H9 (cell line): ENCODE results near the gene OPHN1. TPM values are rescaled to one million over a fixed set of nuclear protein-coding genes. Genes with fewer than 3 reads are reported as not detected.

Experiments
- DNase-seq: peaks from one replicate; pipeline ENCODE4 v3.0.0-alpha.2; 2017
- H2AFZ ChIP-seq: one replicate; pipeline ENCODE4 v1.6.1; 2013; ENCODE audit warnings: mild to moderate bottlenecking, low read length, control low read depth, moderate library complexity
- H2AK5ac ChIP-seq: 2 replicates; pipeline ENCODE4 v1.6.1; 2013; ENCODE audit warnings: low read length, control low read depth, mixed read lengths; ENCODE audit not compliant: insufficient read length
- H2BK120ac ChIP-seq: one replicate; pipeline ENCODE4 v1.6.1; 2013; ENCODE audit warnings: low read depth, mild to moderate bottlenecking, low read length, control low read depth, inconsistent platforms; ENCODE audit not compliant: poor library complexity, severe bottlenecking
- H2BK12ac ChIP-seq: 2 replicates; pipeline ENCODE4 v1.6.1; 2013; ENCODE audit warnings: low read length, control low read depth, mixed read lengths, low read depth; ENCODE audit not compliant: insufficient read length
- H2BK15ac ChIP-seq: 2 replicates; pipeline ENCODE4 v1.6.1; 2013; ENCODE audit warnings: low read depth, low read length, control low read depth
- H2BK20ac ChIP-seq: one replicate; pipeline ENCODE4 v1.6.1; 2013; ENCODE audit warnings: low read depth, mild to moderate bottlenecking, low read length, control low read depth, inconsistent platforms; ENCODE audit not compliant: poor library complexity, severe bottlenecking
- H2BK5ac ChIP-seq: 2 replicates; pipeline ENCODE4 v1.6.1; 2013; ENCODE audit warnings: low read length, control low read depth, mixed read lengths; ENCODE audit not compliant: insufficient read length
- H3K14ac ChIP-seq: 2 replicates; pipeline ENCODE4 v1.6.1; 2013; ENCODE audit warnings: low read length, control low read depth; ENCODE audit not compliant: insufficient read depth
- H3K18ac ChIP-seq: 2 replicates; pipeline ENCODE4 v1.6.1; 2013; ENCODE audit warnings: low read depth, mild to moderate bottlenecking, mixed read lengths, low read length, control low read depth; ENCODE audit not compliant: insufficient read length
- H3K23ac ChIP-seq: 2 replicates; pipeline ENCODE4 v1.6.1; 2013; ENCODE audit warnings: low read length, control low read depth, mixed read lengths, low read depth; ENCODE audit not compliant: insufficient read length
- H3K23me2 ChIP-seq: 2 replicates; pipeline ENCODE4 v1.6.1; 2013; ENCODE audit warnings: low read depth, mild to moderate bottlenecking, mixed read lengths, low read length, control low read depth; ENCODE audit not compliant: insufficient read length, poor library complexity, severe bottlenecking
- H3K27ac ChIP-seq: 2 replicates; pipeline ENCODE4 v1.5.1; 2013; ENCODE audit warnings: low read length, control low read depth, mixed read lengths, low read depth; ENCODE audit not compliant: insufficient read length
- H3K27me3 ChIP-seq: 2 replicates; pipeline ENCODE4 v1.6.1; 2013; ENCODE audit warnings: low read length, control low read depth, inconsistent platforms; ENCODE audit not compliant: insufficient read depth
- H3K4ac ChIP-seq: 2 replicates; pipeline ENCODE4 v1.6.1; 2013; ENCODE audit warnings: low read depth, mild to moderate bottlenecking, control low read depth, inconsistent platforms, low read length, moderate library complexity
- H3K4me1 ChIP-seq: 2 replicates; pipeline ENCODE4 v1.6.1; 2013; ENCODE audit warnings: low read length, control low read depth, inconsistent platforms; ENCODE audit not compliant: insufficient read depth
- H3K4me2 ChIP-seq: 2 replicates; pipeline ENCODE4 v1.6.1; 2013; ENCODE audit warnings: low read length, control low read depth, mixed read lengths; ENCODE audit not compliant: insufficient read length, insufficient read depth
- H3K56ac ChIP-seq: 2 replicates; pipeline ENCODE4 v1.6.1; 2013; ENCODE audit warnings: low read depth, mild to moderate bottlenecking, mixed read lengths, low read length, control low read depth; ENCODE audit not compliant: insufficient read length
- H3K79me1 ChIP-seq: 2 replicates; pipeline ENCODE4 v1.6.1; 2013; ENCODE audit warnings: low read depth, mild to moderate bottlenecking, moderate library complexity, low read length, control low read depth, inconsistent platforms; ENCODE audit not compliant: insufficient read depth, poor library complexity, severe bottlenecking
- H3K79me2 ChIP-seq: 2 replicates; pipeline ENCODE4 v1.6.1; 2013; ENCODE audit warnings: low read length, control low read depth, inconsistent platforms; ENCODE audit not compliant: insufficient read depth
- H3K9ac ChIP-seq: 2 replicates; pipeline ENCODE4 v1.6.1; 2013; ENCODE audit warnings: low read length, control low read depth, mixed read lengths; ENCODE audit not compliant: insufficient read length; ENCODE audit errors: extremely low read depth
- H3K9me3 ChIP-seq: one replicate; pipeline ENCODE4 v1.6.1; 2013; ENCODE audit warnings: low read depth, low read length, inconsistent platforms; ENCODE audit not compliant: control insufficient read depth
- H3T11ph ChIP-seq: one replicate; pipeline ENCODE4 v1.6.1; 2013; ENCODE audit warnings: mild to moderate bottlenecking, low read length, control low read depth, inconsistent platforms
- H4K20me1 ChIP-seq: one replicate; pipeline ENCODE4 v1.6.1; 2013; ENCODE audit not compliant: control insufficient read depth, insufficient read length, insufficient read depth
- H4K5ac ChIP-seq: 2 replicates; pipeline ENCODE4 v1.6.1; 2013; ENCODE audit warnings: low read depth, mild to moderate bottlenecking, mixed read lengths, low read length, control low read depth; ENCODE audit not compliant: insufficient read length
- H4K8ac ChIP-seq: replicated peaks from 2 replicates; pipeline ENCODE4 v1.6.1; 2013; ENCODE audit warnings: low read length, control low read depth, mixed read lengths, low read depth; ENCODE audit not compliant: insufficient read length
- H4K91ac ChIP-seq: 2 replicates; pipeline ENCODE4 v1.6.1; 2013; ENCODE audit warnings: low read depth, mild to moderate bottlenecking, moderate library complexity, mixed read lengths, low read length, control low read depth; ENCODE audit not compliant: insufficient read length
- H3K27ac Mint-ChIP-seq, 3 experiments: 2 replicates in 2 of 3; 3 replicates in 1 of 3; pipeline ENCODE4 v1.8.0; 2020 to 2021; ENCODE audit warnings: mixed read lengths in 3 of 3, mild to moderate bottlenecking in 1 of 3, moderate library complexity in 1 of 3
- H3K27me3 Mint-ChIP-seq: 2 replicates; pipeline ENCODE4 v1.8.0; 2021; ENCODE audit warnings: low read depth, mild to moderate bottlenecking, moderate library complexity, mixed read lengths
- H3K36me3 Mint-ChIP-seq, 3 experiments: 2 replicates in 2 of 3; 3 replicates in 1 of 3; pipeline ENCODE4 v1.8.0; 2020 to 2021; ENCODE audit warnings: low read depth in 3 of 3, mixed read lengths in 3 of 3; ENCODE audit not compliant: insufficient read depth in 1 of 3
- H3K4me1 Mint-ChIP-seq, 2 experiments: 2 replicates each; pipeline ENCODE4 v1.8.0; 2020; ENCODE audit warnings: mixed read lengths in 2 of 2
- H3K4me3 Mint-ChIP-seq, 2 experiments: 2 replicates in 1 of 2; 3 replicates in 1 of 2; pipeline ENCODE4 v1.8.0; 2020 to 2021; ENCODE audit warnings: mild to moderate bottlenecking in 2 of 2, mixed read lengths in 2 of 2, moderate library complexity in 1 of 2
- H3K9me3 Mint-ChIP-seq, 2 experiments: 2 replicates in 1 of 2; 3 replicates in 1 of 2; pipeline ENCODE4 v1.8.0; 2020; ENCODE audit warnings: mild to moderate bottlenecking in 2 of 2, mixed read lengths in 2 of 2, moderate library complexity in 1 of 2
- WGBS: extraction: QIAGEN DNeasy Blood & Tissue Kit; methylation state at CpG from one replicate; pipeline ENCODE4 v1.1.7; 2013; ENCODE audit warnings: missing lambda C conversion rate, low lambda C conversion rate, mixed read lengths; ENCODE audit not compliant: insufficient read length; ENCODE audit errors: extremely low coverage; 5-methylcytosine and 5-hydroxymethylcytosine counted together
- total RNA-seq: library from RNA; stranded (reverse); gene quantifications from 2 replicates; pipeline ENCODE4 v1.2.1, GENCODE V29; 2021
- TF ChIP-seq, protein P1 (sequence below): fragments of 200-600 bp; sonication (generic); conservative IDR thresholded peaks from 3 replicates; pipeline ENCODE4 v1.8.0; 2021; ENCODE audit warnings: antibody characterized with exemption, mild to moderate bottlenecking

OPHN1 gene
- total RNA-seq, 1 experiment from 2014 or later = 1.5 TPM

DNA sequence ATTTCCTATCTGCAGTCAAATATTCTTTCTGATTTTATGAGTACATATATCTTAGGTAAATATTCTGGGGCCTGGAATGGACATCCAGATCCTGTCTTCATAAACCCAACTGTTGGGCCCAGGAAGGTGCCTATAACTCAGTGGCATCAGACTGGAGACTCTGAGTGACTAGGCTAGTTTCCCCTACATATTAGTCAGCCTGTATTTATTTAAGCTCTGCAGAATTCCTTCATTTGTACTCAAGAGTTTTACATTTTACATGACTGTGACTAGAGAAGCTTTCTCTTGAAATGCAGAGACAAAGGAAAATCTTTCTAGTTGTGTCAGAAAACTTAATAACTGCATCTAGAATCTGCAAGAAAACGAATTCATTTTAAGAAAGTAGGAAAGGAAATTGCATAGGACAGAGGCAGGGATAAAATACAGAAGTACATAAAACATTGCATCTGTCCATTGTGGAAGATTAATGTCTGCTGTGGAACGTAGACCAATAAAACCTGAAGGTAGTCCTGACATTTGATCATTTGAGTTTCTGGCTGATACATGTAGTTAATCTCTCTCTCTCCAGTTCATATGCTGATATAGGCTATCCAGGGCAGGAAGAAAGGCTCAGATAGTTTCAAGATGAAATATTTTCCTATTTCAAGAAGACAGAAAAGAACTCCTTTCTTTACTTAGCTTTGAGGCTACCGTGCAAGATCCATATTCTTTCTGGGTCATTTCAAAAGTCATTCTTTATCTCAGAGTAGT is 78.2 kb downstream of the OPHN1 start:
- TF ChIP-seq, protein P1, sequence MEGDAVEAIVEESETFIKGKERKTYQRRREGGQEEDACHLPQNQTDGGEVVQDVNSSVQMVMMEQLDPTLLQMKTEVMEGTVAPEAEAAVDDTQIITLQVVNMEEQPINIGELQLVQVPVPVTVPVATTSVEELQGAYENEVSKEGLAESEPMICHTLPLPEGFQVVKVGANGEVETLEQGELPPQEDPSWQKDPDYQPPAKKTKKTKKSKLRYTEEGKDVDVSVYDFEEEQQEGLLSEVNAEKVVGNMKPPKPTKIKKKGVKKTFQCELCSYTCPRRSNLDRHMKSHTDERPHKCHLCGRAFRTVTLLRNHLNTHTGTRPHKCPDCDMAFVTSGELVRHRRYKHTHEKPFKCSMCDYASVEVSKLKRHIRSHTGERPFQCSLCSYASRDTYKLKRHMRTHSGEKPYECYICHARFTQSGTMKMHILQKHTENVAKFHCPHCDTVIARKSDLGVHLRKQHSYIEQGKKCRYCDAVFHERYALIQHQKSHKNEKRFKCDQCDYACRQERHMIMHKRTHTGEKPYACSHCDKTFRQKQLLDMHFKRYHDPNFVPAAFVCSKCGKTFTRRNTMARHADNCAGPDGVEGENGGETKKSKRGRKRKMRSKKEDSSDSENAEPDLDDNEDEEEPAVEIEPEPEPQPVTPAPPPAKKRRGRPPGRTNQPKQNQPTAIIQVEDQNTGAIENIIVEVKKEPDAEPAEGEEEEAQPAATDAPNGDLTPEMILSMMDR = no peak
- H3K18ac ChIP-seq = no peak overlapping the region
- no peak overlapping the region for H2BK120ac ChIP-seq
- H3K23me2 ChIP-seq = no peaks in the 10 kb centered on the region
- H3K4me2 ChIP-seq = no peak overlapping the region
- H3K23ac ChIP-seq = no peak overlapping the region
- H3K14ac ChIP-seq = no peak overlapping the region
- H2AK5ac ChIP-seq = no peak overlapping the region
- Mint-ChIP-seq H3K9me3 (peaks cover 42 to 43% of the 10 kb centered on the region in 2 experiments), H3K27me3 (no peaks in the 10 kb centered on the region), H3K36me3 (peaks cover 0 to 7% (median 0%) of the 10 kb centered on the region in 3 experiments; a peak in 6 of 7 replicates), H3K27ac (peak overlapping the region in 1 of 3 experiments; percentile 62; a peak in 2 of 7 replicates), H3K4me3 (no peak overlapping the region), H3K4me1 (peaks cover 2 to 10% of the 10 kb centered on the region in 2 experiments; a peak in 3 of 4 replicates)
- no peaks in the 10 kb centered on the region for H3K4me1 ChIP-seq
- no peak for DNase-seq
- H2BK12ac ChIP-seq = no peak overlapping the region
- H3K9ac ChIP-seq = no peak overlapping the region
- H3K4ac ChIP-seq = no peak overlapping the region
- H4K8ac ChIP-seq = no peak overlapping the region
- H3T11ph ChIP-seq = no peak overlapping the region
- no peaks in the 10 kb centered on the region for H3K27me3 ChIP-seq
- no peak overlapping the region for H4K91ac ChIP-seq
- H3K56ac ChIP-seq = no peak overlapping the region
- no peak overlapping the region for H2BK5ac ChIP-seq
- H3K9me3 ChIP-seq = peaks cover 4% of the 10 kb centered on the region
- H4K5ac ChIP-seq = no peak overlapping the region
- H4K20me1 ChIP-seq = no peaks in the 10 kb centered on the region
- H2BK20ac ChIP-seq = no peak overlapping the region
- H2BK15ac ChIP-seq = no peak overlapping the region
- H3K79me1 ChIP-seq = no peaks in the 10 kb centered on the region
- H3K27ac ChIP-seq = no peak overlapping the region
- H3K79me2 ChIP-seq = no peaks in the 10 kb centered on the region
- no CpG with 5 or more reads among the region's 3 CpGs for WGBS
- no peak overlapping the region for H2AFZ ChIP-seq
